Peyer's patch (tissue), 4 donors: ENCODE results near the gene COL27A1.
"Not testable (repeated sequence)": the region's sequence is repeated elsewhere in the genome, so short reads cannot be mapped to it uniquely, and the experiment has no call there.

Experiments
- CTCF ChIP-seq, 6 experiments: fragments of 450-650 bp in 4 of 6; fragments of 200-600 bp in 2 of 6; sonication (generic) in 1 of 6; IDR thresholded peaks; one replicate each; pipeline ENCODE4 v1.5.1; 2017 to 2019; ENCODE audit warnings: antibody characterized with exemption in 6 of 6, mild to moderate bottlenecking in 3 of 6, moderate library complexity in 1 of 6
- POLR2A ChIP-seq, 2 donors: fragments of 450-650 bp; IDR thresholded peaks; one replicate each; pipeline ENCODE4 v1.5.1; 2017; ENCODE audit warnings: antibody characterized with exemption in 2 of 2, mild to moderate bottlenecking in 2 of 2, moderate library complexity in 2 of 2

GRCh38 chr9:114324965-114325364 lies 169.6 kb downstream of the COL27A1 start:
- TF ChIP-seq POLR2A, CTCF (IDR thresholded peaks at IDR 0.05): not testable (repeated sequence)
